Right lobe of liver (tissue), 4 donors: ENCODE data around the gene UBE2J2.

Experiments
- CTCF ChIP-seq, 4 donors: fragments of 200-600 bp in 3 of 4; fragments of 450-650 bp in 1 of 4; IDR thresholded peaks; one replicate each; pipeline versions ENCODE4 v1.5.1 to v1.8.0; 2016 to 2022; ENCODE audit warnings: antibody characterized with exemption in 4 of 4, mild to moderate bottlenecking in 2 of 4
- POLR2A ChIP-seq: fragments of 450-650 bp; IDR thresholded peaks from one replicate; pipeline ENCODE4 v1.6.1; 2017; ENCODE audit warnings: antibody characterized with exemption, mild to moderate bottlenecking
- donor health status: DM: no; HTN: no; CAD: no.
- donor health status: DM: no; HTN: no; CAD: no.
- donor health status: DM: no; HTN: yes; CAD: no.

DNA sequence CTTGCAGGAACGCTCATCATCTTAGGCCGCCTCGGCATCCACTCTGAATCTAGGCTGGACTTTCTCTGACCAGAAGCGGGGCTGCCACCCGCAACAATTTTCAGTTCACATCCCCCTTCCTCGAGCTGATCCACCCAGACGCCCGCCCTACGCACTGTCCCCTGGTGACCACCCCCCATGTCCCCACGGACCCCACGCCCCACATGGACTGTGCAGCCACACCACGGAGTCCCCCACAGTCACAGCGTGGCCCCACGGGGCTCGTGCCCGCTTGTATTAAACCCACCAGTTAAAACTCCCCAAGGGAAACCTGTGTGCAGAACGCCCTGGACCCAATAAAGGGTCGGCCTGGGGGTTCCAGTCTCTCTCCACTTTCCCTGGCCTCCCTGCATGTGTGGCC is 14.1 kb downstream of the UBE2J2 start:
- no peak for TF ChIP-seq POLR2A
- TF ChIP-seq CTCF (IDR thresholded peaks at IDR 0.05): no peak
